HCT116 (cell line): ENCODE data around the gene XRN1.

Experiments
- ATF3 ChIP-seq: IDR thresholded peaks from 2 replicates; pipeline ENCODE4 v1.6.1; 2012
- CBX3 ChIP-seq: IDR thresholded peaks from 2 replicates; pipeline ENCODE4 v1.6.1; 2012; ENCODE audit warnings: low read depth
- CTCF ChIP-seq, 3 experiments: fragments of 200-600 bp in 1 of 3; sonication (generic) in 1 of 3; IDR thresholded peaks in 2 of 3; conservative IDR thresholded peaks in 1 of 3; 2 replicates each; pipeline ENCODE4 v1.5.1; 2012 to 2017; ENCODE audit warnings: low read depth in 2 of 3, low read length in 2 of 3, antibody characterized with exemption in 1 of 3, borderline replicate concordance in 1 of 3, control low read depth in 1 of 3, mild to moderate bottlenecking in 1 of 3, mixed read lengths in 1 of 3, mixed run types in 1 of 3, moderate library complexity in 1 of 3; ENCODE audit not compliant: insufficient read depth in 1 of 3
- ELF1 ChIP-seq: IDR thresholded peaks from 2 replicates; pipeline ENCODE4 v1.6.1; 2012; ENCODE audit warnings: low read depth, borderline replicate concordance
- EZH2 ChIP-seq: fragments of 200-600 bp; sonication (generic); IDR thresholded peaks from 2 replicates; pipeline ENCODE4 v1.6.1; 2017; ENCODE audit warnings: antibody characterized with exemption, mixed run types
- FOSL1 ChIP-seq: IDR thresholded peaks from 2 replicates; pipeline ENCODE4 v1.6.1; 2012; ENCODE audit warnings: low read depth
- MAX ChIP-seq: IDR thresholded peaks from 2 replicates; pipeline ENCODE4 v1.6.1; 2012
- POLR2A ChIP-seq: IDR thresholded peaks from 2 replicates; pipeline ENCODE4 v1.7.0; 2011; ENCODE audit warnings: borderline replicate concordance; ENCODE audit not compliant: insufficient read depth, insufficient read length; ENCODE audit errors: extremely low read depth
- POLR2AphosphoS5 ChIP-seq: IDR thresholded peaks from 2 replicates; pipeline ENCODE4 v1.6.1; 2011; ENCODE audit warnings: mild to moderate bottlenecking, low read depth, low read length, moderate library complexity
- RAD21 ChIP-seq: IDR thresholded peaks from 2 replicates; pipeline ENCODE4 v1.6.1; 2012; ENCODE audit warnings: low read depth, mild to moderate bottlenecking
- REST ChIP-seq: IDR thresholded peaks from 2 replicates; pipeline ENCODE4 v1.6.1; 2012; ENCODE audit warnings: low read depth
- SIN3A ChIP-seq: IDR thresholded peaks from 2 replicates; pipeline ENCODE4 v1.6.1; 2012; ENCODE audit warnings: low read depth
- SP1 ChIP-seq: IDR thresholded peaks from 2 replicates; pipeline ENCODE4 v1.6.1; 2012; ENCODE audit warnings: low read depth
- SRF ChIP-seq: IDR thresholded peaks from 2 replicates; pipeline ENCODE4 v1.6.1; 2012; ENCODE audit warnings: low read depth

GRCh38 chr3:142276781-142277180, 171.1 kb downstream of the XRN1 start:
- TF ChIP-seq CTCF (IDR thresholded peaks at IDR 0.05 in 2 of 3, conservative IDR thresholded peaks at IDR 0.05 in 1 of 3; ENCODE audit: borderline replicate concordance in 1 of 3, insufficient read depth in 1 of 3, low read depth in 2 of 3, low read length in 2 of 3): no peak
- no peak for TF ChIP-seq RAD21
- TF ChIP-seq POLR2AphosphoS5: no peak
- no peak for TF ChIP-seq POLR2A
- TF ChIP-seq CBX3: no peak
- TF ChIP-seq ELF1: no peak
- TF ChIP-seq SP1: no peak
- TF ChIP-seq EZH2: no peak
- no peak for TF ChIP-seq REST
- no peak for TF ChIP-seq SIN3A
- TF ChIP-seq SRF: no peak
- no peak for TF ChIP-seq MAX
- TF ChIP-seq FOSL1: no peak
- no peak for TF ChIP-seq ATF3
